Hepatocyte (in vitro differentiated cells): ENCODE data around the gene ADGRG6. TPM values are rescaled to one million over a fixed set of nuclear protein-coding genes. Genes with fewer than 3 reads are reported as not detected.

Source experiments
- DNase-seq: peaks from one replicate; pipeline ENCODE4 v3.0.0-alpha.2; 2016; ENCODE audit warnings: low spot score
- H2AFZ ChIP-seq: fragments of 200-600 bp; sonication (generic); 2 replicates; pipeline ENCODE4 v1.6.0; 2016; ENCODE audit warnings: antibody characterized with exemption, mild to moderate bottlenecking
- H3K27ac ChIP-seq: fragments of 200-600 bp; sonication (generic); 2 replicates; pipeline ENCODE4 v1.5.1; 2016; ENCODE audit warnings: mild to moderate bottlenecking
- H3K27me3 ChIP-seq: fragments of 200-600 bp; sonication (generic); 2 replicates; pipeline ENCODE4 v1.6.1; 2016
- H3K36me3 ChIP-seq: fragments of 200-600 bp; sonication (generic); replicated peaks from 2 replicates; pipeline ENCODE4 v1.5.1; 2016; ENCODE audit warnings: low read depth; ENCODE audit not compliant: insufficient read depth
- H3K4me1 ChIP-seq: fragments of 200-600 bp; sonication (generic); 2 replicates; pipeline ENCODE4 v1.5.1; 2016; ENCODE audit warnings: mild to moderate bottlenecking, moderate library complexity; ENCODE audit not compliant: insufficient read depth
- H3K4me2 ChIP-seq: fragments of 200-600 bp; sonication (generic); 2 replicates; pipeline ENCODE4 v1.6.0; 2016
- H3K4me3 ChIP-seq: fragments of 200-600 bp; sonication (generic); 2 replicates; pipeline ENCODE4 v1.5.1; 2016; ENCODE audit warnings: mild to moderate bottlenecking
- H3K79me2 ChIP-seq: fragments of 200-600 bp; sonication (generic); 2 replicates; pipeline ENCODE4 v1.6.0; 2017; ENCODE audit warnings: mild to moderate bottlenecking
- H3K9me2 ChIP-seq: fragments of 200-600 bp; sonication (generic); replicated peaks from 2 replicates; pipeline ENCODE4 v1.6.0; 2017; ENCODE audit warnings: mild to moderate bottlenecking; ENCODE audit not compliant: insufficient read depth
- H3K9me3 ChIP-seq: fragments of 200-600 bp; sonication (generic); 2 replicates; pipeline ENCODE4 v1.5.1; 2016; ENCODE audit warnings: low read depth, mild to moderate bottlenecking
- H4K20me1 ChIP-seq: fragments of 200-600 bp; sonication (generic); 2 replicates; pipeline ENCODE4 v1.6.0; 2016; ENCODE audit warnings: mild to moderate bottlenecking; ENCODE audit not compliant: insufficient read depth, poor library complexity, severe bottlenecking
- EZH2 ChIP-seq: fragments of 200-600 bp; sonication (generic); IDR thresholded peaks from 2 replicates; pipeline ENCODE4 v1.6.1; 2016; ENCODE audit warnings: antibody characterized with exemption, mild to moderate bottlenecking, borderline replicate concordance
- EZH2phosphoT487 ChIP-seq: fragments of 200-600 bp; sonication (generic); IDR thresholded peaks from one replicate; pipeline ENCODE4 v1.6.1; 2018; ENCODE audit warnings: antibody characterized with exemption, mild to moderate bottlenecking, low read depth, moderate library complexity; ENCODE audit not compliant: unreplicated experiment, severe bottlenecking
- WGBS: methylation state at CpG from one replicate; pipeline ENCODE4 v1.1.6; 2016; ENCODE audit warnings: low lambda C conversion rate; ENCODE audit errors: missing lambda C conversion rate; 5-methylcytosine and 5-hydroxymethylcytosine counted together
- polyA plus RNA-seq: library from polyadenylated mRNA; unstranded; fragments of >200 nt; fragmentation: Nextera tagmentation; extraction: Ambion mirVana; gene quantifications from 2 replicates; pipeline ENCODE4 v1.2.1, GENCODE V29; 2016
- total RNA-seq: library from RNA; depleted of rRNA; stranded (reverse); fragments of >200 nt; gene quantifications from 2 replicates; pipeline ENCODE4 v1.2.3, GENCODE V29; 2014
- TF ChIP-seq, protein P1 (sequence below): fragments of 200-600 bp; sonication (generic); IDR thresholded peaks from 2 replicates; pipeline ENCODE4 v1.5.1; 2016; ENCODE audit warnings: antibody characterized with exemption, mild to moderate bottlenecking; ENCODE audit not compliant: poor library complexity

The ADGRG6 gene
- total and polyA plus RNA-seq, 2 experiments from 2014 or later: 13.9 to 92.0 TPM

GRCh38 chr6:142398353-142398752, 96.5 kb downstream of the ADGRG6 start:
- H3K9me3 ChIP-seq: no peaks in the 10 kb centered on the region

GRCh38 chr6:142399739-142400138, 97.9 kb downstream of the ADGRG6 start:
- Histone ChIP-seq H3K9me3 (no peaks in the 10 kb centered on the region), H3K4me2 (no peak overlapping the region), H3K36me3 (no peaks in the 10 kb centered on the region), H4K20me1 (no peaks in the 10 kb centered on the region), H3K27me3 (no peaks in the 10 kb centered on the region), H3K79me2 (no peaks in the 10 kb centered on the region), H2AFZ (no peak overlapping the region), H3K27ac (peak overlapping the region; percentile 42), H3K4me1 (no peaks in the 10 kb centered on the region), H3K9me2 (no peaks in the 10 kb centered on the region), H3K4me3 (no peak overlapping the region)
- TF ChIP-seq EZH2 (no peak), EZH2phosphoT487 (no peak)
- TF ChIP-seq, protein P1, sequence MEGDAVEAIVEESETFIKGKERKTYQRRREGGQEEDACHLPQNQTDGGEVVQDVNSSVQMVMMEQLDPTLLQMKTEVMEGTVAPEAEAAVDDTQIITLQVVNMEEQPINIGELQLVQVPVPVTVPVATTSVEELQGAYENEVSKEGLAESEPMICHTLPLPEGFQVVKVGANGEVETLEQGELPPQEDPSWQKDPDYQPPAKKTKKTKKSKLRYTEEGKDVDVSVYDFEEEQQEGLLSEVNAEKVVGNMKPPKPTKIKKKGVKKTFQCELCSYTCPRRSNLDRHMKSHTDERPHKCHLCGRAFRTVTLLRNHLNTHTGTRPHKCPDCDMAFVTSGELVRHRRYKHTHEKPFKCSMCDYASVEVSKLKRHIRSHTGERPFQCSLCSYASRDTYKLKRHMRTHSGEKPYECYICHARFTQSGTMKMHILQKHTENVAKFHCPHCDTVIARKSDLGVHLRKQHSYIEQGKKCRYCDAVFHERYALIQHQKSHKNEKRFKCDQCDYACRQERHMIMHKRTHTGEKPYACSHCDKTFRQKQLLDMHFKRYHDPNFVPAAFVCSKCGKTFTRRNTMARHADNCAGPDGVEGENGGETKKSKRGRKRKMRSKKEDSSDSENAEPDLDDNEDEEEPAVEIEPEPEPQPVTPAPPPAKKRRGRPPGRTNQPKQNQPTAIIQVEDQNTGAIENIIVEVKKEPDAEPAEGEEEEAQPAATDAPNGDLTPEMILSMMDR: no peak
- WGBS: 88% methylated on average over 2 of the region's 2 CpGs
- DNase-seq: no peak

More at GRCh38 chr6:142398353-142398752, 96.5 kb downstream of the ADGRG6 start:
- Histone ChIP-seq H4K20me1 (no peaks in the 10 kb centered on the region), H2AFZ (no peak overlapping the region), H3K4me2 (no peak overlapping the region), H3K27me3 (no peaks in the 10 kb centered on the region), H3K4me3 (no peak overlapping the region), H3K9me2 (no peaks in the 10 kb centered on the region), H3K79me2 (no peaks in the 10 kb centered on the region), H3K36me3 (no peaks in the 10 kb centered on the region), H3K4me1 (no peaks in the 10 kb centered on the region), H3K27ac (no peak overlapping the region)
- TF ChIP-seq, protein P1: no peak
- TF ChIP-seq EZH2 (no peak), EZH2phosphoT487 (no peak)
- 80% methylated on average over 4 of the region's 4 CpGs for WGBS
- DNase-seq: no peak

DNA sequence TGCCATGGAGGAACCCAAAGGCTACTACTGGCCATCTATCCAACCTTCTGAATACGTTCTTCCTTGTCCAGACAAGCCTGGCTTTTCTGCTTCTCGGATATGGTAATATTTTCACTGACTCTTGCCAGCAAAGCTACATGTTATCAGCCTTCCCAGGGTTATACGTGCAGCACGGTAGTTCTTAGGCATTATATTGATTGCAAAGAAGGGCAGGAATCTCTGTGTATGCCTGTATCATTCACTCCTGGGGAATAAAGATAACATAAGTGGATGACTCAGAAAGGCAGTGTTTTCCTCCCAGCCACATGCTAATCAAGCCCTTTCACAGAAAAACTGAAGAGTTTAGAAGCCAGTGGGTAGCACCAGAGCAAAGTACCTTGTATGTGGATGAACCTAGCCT, 98.7 kb downstream of the ADGRG6 start:
- Histone ChIP-seq H3K27me3 (no peaks in the 10 kb centered on the region), H2AFZ (no peak overlapping the region), H3K4me2 (peak overlapping the region; percentile 27), H3K4me1 (peaks cover 6% of the 10 kb centered on the region), H3K4me3 (no peak overlapping the region), H3K9me2 (no peaks in the 10 kb centered on the region), H3K27ac (peak overlapping the region; percentile 53), H3K36me3 (no peaks in the 10 kb centered on the region), H3K79me2 (no peaks in the 10 kb centered on the region), H3K9me3 (no peaks in the 10 kb centered on the region), H4K20me1 (no peaks in the 10 kb centered on the region)
- peak; percentile 47 for DNase-seq
- TF ChIP-seq EZH2phosphoT487 (no peak), EZH2 (no peak)
- TF ChIP-seq, protein P1: no peak
- WGBS: 37% methylated on average over 4 of the region's 4 CpGs

DNA sequence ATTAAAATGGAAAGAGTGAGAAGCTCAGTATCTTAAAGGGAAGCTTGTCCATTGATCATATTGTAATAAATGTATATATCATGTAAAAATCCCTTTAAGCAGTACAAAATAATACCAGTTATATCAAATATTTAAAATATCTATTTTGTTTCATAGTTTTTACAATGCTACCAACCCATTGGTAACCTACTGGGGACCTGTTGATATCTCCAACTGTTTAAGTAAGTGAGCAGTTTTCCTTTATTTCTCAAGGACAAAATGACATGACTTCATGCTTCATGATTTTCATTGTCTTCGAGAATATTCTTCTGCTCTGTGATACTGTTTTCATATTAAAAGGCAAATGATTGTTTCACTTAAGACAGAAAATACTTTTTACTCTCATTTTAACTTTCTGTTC, 100.0 kb downstream of the ADGRG6 start:
- Histone ChIP-seq H3K27ac (no peak overlapping the region), H3K79me2 (no peaks in the 10 kb centered on the region), H3K4me1 (peaks cover 16% of the 10 kb centered on the region), H2AFZ (no peak overlapping the region), H3K4me2 (no peak overlapping the region), H3K36me3 (no peaks in the 10 kb centered on the region), H3K4me3 (no peak overlapping the region), H3K27me3 (no peaks in the 10 kb centered on the region), H3K9me2 (no peaks in the 10 kb centered on the region), H3K9me3 (no peaks in the 10 kb centered on the region), H4K20me1 (no peaks in the 10 kb centered on the region)
- DNase-seq: no peak
- no peak for TF ChIP-seq EZH2phosphoT487
- TF ChIP-seq, protein P1: no peak
- TF ChIP-seq EZH2: no peak
- WGBS: 97% methylated on average over 1 of the region's 1 CpG
